Adrenal gland (tissue), 19 donors: ENCODE measurements around the gene WRAP53. TPM values are rescaled to one million over a fixed set of nuclear protein-coding genes. Genes with fewer than 3 reads are reported as not detected.
"Not testable (repeated sequence)": the region's sequence is repeated elsewhere in the genome, so short reads cannot be mapped to it uniquely, and the experiment has no call there.

Source experiments
- DNase-seq, 7 donors: peaks; one replicate each; pipeline ENCODE4 v3.0.0-alpha.2; 2019 to 2020
- H3K27ac ChIP-seq, 5 donors: fragments of 200-600 bp; sonication (generic) in 4 of 5; 1 replicate in 3 of 5; 2 replicates in 2 of 5; pipeline versions ENCODE4 v1.5.1 to v1.8.0; 2016 to 2020; ENCODE audit warnings: mild to moderate bottlenecking in 1 of 5
- H3K27me3 ChIP-seq: fragments of 200-600 bp; 2 replicates; pipeline ENCODE4 v1.8.0; 2021
- H3K36me3 ChIP-seq, 2 donors: fragments of 200-600 bp; replicated peaks in 1 of 2; 1 replicate in 1 of 2; 2 replicates in 1 of 2; pipeline versions ENCODE4 v1.5.1 to v1.8.0; 2018 to 2022
- H3K4me1 ChIP-seq, 2 donors: fragments of 200-600 bp; replicated peaks in 1 of 2; 1 replicate in 1 of 2; 2 replicates in 1 of 2; pipeline versions ENCODE4 v1.5.1 to v1.8.0; 2018 to 2021
- H3K4me3 ChIP-seq, 4 donors: fragments of 200-600 bp; sonication (generic) in 3 of 4; one replicate each; pipeline ENCODE4 v1.5.1; 2016 to 2018
- H3K9me3 ChIP-seq, 3 donors: fragments of 200-600 bp; sonication (generic) in 1 of 3; replicated peaks in 1 of 3; 1 replicate in 2 of 3; 2 replicates in 1 of 3; pipeline versions ENCODE4 v1.5.1 to v1.8.0; 2016 to 2021
- POLR2A ChIP-seq, 2 donors: fragments of 450-650 bp; IDR thresholded peaks; one replicate each; pipeline ENCODE4 v1.6.1; 2017; ENCODE audit warnings: antibody characterized with exemption in 2 of 2, mild to moderate bottlenecking in 2 of 2, moderate library complexity in 1 of 2
- WGBS, 4 donors: extraction: QIAGEN DNeasy Blood & Tissue Kit in 2 of 4; methylation state at CpG; one replicate each; pipeline versions ENCODE4 v1.1.5 to v1.1.7; 2013 to 2017; 5-methylcytosine and 5-hydroxymethylcytosine counted together
- intact Hi-C, 2 donors: fragments of 100-400 bp; cut with DNase I; formaldehyde crosslinking; loops; one replicate each; pipeline versions ENCODE4 v1.14.1 to v1.15.0; 2022 to 2023
- long read RNA-seq, 10 donors: library from polyadenylated mRNA in 3 of 10; unstranded in 2 of 10; stranded (forward) in 1 of 10; transcript quantifications; one replicate each; pipeline ENCODE4 v2.0.0 and lab custom pipeline, GENCODE V29; 2021 to 2026
- polyA plus RNA-seq, 3 donors: library from polyadenylated mRNA; stranded (reverse); fragments of 200-250 nt in 2 of 3; fragments of 350-450 nt in 1 of 3; fragmentation: Illumina TruSeq in 1 of 3; extraction: RNeasy Lipid Tissue Mini Kit (QIAGEN cat#74804) in 1 of 3; gene quantifications; one replicate each; pipeline ENCODE4 v1.2.3, GENCODE V29; 2013 to 2014
- total RNA-seq, 9 donors: library from RNA; depleted of rRNA in 4 of 9; stranded (reverse); fragments of >200 nt in 4 of 9; fragments of 120-200 nt in 1 of 9; fragmentation: NEBNext Ultra II Directional in 1 of 9; extraction: Animal tissue kit (Norgen Biotek cat#: 25700) in 1 of 9; gene quantifications; one replicate each; pipeline versions ENCODE4 v1.1.0 to v1.2.4, GENCODE V29; 2013 to 2023
- TF ChIP-seq, protein P1 (sequence below), 6 experiments: fragments of 450-650 bp in 4 of 6; fragments of 200-600 bp in 2 of 6; sonication (generic) in 1 of 6; IDR thresholded peaks; 1 replicate in 5 of 6; 2 replicates in 1 of 6; pipeline versions ENCODE4 v1.5.1 to v1.8.0; 2016 to 2021; ENCODE audit warnings: antibody characterized with exemption in 6 of 6, mild to moderate bottlenecking in 2 of 6, moderate library complexity in 1 of 6
- donor health status: healthy with polysubstance abuse.
- donor health status: Bipolar disorder and iron deficiency.
- donor health status: DM: yes; HTN: yes; CAD: no.
- donor health status: DM: no; HTN: no; CAD: no.
- donor health status: DM: no; HTN: no; CAD: no.
- donor health status: DM: yes; HTN: yes; CAD: no.

Gene WRAP53
- 10 to 100 TPM in 1 of 9 donors, 1 to 10 TPM in 8; 3.4 to 15.3 (median 6.7) TPM for total RNA-seq
- polyA plus RNA-seq: 10 to 100 TPM in 2 of 3 donors, 1 to 10 TPM in 1; 4.5 to 31.0 (median 21.1) TPM
- long read RNA-seq, donor 1, partial matches to known transcripts: 0 of 1 reads
- long read RNA-seq, donor 1, other reads (novel, unspliced or antisense): 0 of 1 reads
- long read RNA-seq, donor 2, partial matches to known transcripts: 0 of 1 reads
- long read RNA-seq, donor 2, other reads (novel, unspliced or antisense): 0 of 1 reads
- long read RNA-seq, donor 3, partial matches to known transcripts: 5 of 6 reads
- long read RNA-seq, donor 3, other reads (novel, unspliced or antisense): 0 of 6 reads
- long read RNA-seq, donor 4, partial matches to known transcripts: 0 of 2 reads
- long read RNA-seq, donor 4, other reads (novel, unspliced or antisense): 1 of 2 reads
- long read RNA-seq, donor 5, full-length matches to known transcripts: 4 of 9 reads
- long read RNA-seq, donor 5, partial matches to known transcripts: 1 of 9 reads
- long read RNA-seq, donor 5, other reads (novel, unspliced or antisense): 4 of 9 reads
- long read RNA-seq, donor 6, full-length matches to known transcripts: 3 of 4 reads
- long read RNA-seq, donor 6, partial matches to known transcripts: 0 of 4 reads
- long read RNA-seq, donor 6, other reads (novel, unspliced or antisense): 1 of 4 reads
- long read RNA-seq, donor 7, partial matches to known transcripts: 0 of 1 reads
- long read RNA-seq, donor 7, other reads (novel, unspliced or antisense): 0 of 1 reads
- long read RNA-seq, donor 8, full-length matches to known transcripts: 3 of 3 reads
- long read RNA-seq, donor 8, partial matches to known transcripts: 0 of 3 reads
- long read RNA-seq, donor 8, other reads (novel, unspliced or antisense): 0 of 3 reads
- long read RNA-seq, donor 9, full-length matches to known transcripts: 4 of 4 reads
- long read RNA-seq, donor 9, partial matches to known transcripts: 0 of 4 reads
- long read RNA-seq, donor 9, other reads (novel, unspliced or antisense): 0 of 4 reads
- long read RNA-seq, donor 10, partial matches to known transcripts: 0 of 1 reads
- long read RNA-seq, donor 10, other reads (novel, unspliced or antisense): 0 of 1 reads

DNA sequence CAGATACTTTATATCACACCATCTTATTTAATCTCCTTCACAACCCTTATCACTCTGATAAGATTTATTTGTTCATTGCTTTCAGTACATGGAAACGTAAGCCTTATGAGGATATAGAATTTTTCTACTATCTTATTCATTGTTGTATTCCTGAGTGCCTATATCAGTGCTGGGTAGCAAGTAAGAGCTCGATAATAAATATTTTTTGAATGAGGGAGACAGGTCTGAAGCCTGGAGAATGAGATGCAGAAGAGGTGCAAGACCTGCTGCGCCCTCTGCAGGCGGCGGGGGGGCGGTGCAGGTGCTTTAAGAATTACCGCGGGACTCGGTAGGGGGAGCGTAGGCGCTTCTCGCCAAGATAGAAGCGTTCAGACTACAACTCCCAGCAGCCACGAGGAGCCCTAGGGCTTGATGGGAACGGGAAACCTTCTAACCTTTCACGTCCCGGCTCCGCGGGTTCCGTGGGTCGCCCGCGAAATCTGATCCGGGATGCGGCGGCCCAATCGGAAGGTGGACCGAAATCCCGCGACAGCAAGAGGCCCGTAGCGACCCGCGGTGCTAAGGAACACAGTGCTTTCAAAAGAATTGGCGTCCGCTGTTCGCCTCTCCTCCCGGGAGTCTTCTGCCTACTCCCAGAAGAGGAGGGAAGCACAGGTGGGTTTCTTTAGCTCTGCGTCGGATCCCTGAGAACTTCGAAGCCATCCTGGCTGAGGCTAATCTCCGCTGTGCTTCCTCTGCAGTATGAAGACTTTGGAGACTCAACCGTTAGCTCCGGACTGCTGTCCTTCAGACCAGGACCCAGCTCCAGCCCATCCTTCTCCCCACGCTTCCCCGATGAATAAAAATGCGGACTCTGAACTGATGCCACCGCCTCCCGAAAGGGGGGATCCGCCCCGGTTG is at the start of gene WRAP53:
Gene WRAP53 (plus strand): TSS at position 570 of the 900 bp plus-strand sequence. CDS start 172 bp downstream, at position 742.
- Histone ChIP-seq H3K9me3 (no peaks in the 10 kb centered on the region), H3K36me3 (no peaks in the 10 kb centered on the region), H3K27ac (peak within 1 kb of the TSS; percentile 86 to 98 (median 97)), H3K4me1 (peaks cover 5 to 26% of the 10 kb centered on the region in 2 donors), H3K4me3 (peak within 1 kb of the TSS; percentile 6 to 99 (median 88)), H3K27me3 (no peaks in the 10 kb centered on the region)
- intact Hi-C loops: loop anchor here (5.0 to 10.0 kb wide), 2 partner anchors 53 to 56 kb away; partner anchors contain the start of gene SHBG (in 2 of the 2)
- peak; percentile 97 to 100 (median 99) for DNase-seq
- WGBS, 4 donors: 0 to 1% (median 0%) methylated on average over 26 to 51 of the region's 51 CpGs
- TF ChIP-seq, protein P1, sequence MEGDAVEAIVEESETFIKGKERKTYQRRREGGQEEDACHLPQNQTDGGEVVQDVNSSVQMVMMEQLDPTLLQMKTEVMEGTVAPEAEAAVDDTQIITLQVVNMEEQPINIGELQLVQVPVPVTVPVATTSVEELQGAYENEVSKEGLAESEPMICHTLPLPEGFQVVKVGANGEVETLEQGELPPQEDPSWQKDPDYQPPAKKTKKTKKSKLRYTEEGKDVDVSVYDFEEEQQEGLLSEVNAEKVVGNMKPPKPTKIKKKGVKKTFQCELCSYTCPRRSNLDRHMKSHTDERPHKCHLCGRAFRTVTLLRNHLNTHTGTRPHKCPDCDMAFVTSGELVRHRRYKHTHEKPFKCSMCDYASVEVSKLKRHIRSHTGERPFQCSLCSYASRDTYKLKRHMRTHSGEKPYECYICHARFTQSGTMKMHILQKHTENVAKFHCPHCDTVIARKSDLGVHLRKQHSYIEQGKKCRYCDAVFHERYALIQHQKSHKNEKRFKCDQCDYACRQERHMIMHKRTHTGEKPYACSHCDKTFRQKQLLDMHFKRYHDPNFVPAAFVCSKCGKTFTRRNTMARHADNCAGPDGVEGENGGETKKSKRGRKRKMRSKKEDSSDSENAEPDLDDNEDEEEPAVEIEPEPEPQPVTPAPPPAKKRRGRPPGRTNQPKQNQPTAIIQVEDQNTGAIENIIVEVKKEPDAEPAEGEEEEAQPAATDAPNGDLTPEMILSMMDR (IDR thresholded peaks at IDR 0.05): peak; percentile 98 to 100 (median 99)
- TF ChIP-seq POLR2A (IDR thresholded peaks at IDR 0.05): peak in 1 of 2 donors; percentile 58

DNA sequence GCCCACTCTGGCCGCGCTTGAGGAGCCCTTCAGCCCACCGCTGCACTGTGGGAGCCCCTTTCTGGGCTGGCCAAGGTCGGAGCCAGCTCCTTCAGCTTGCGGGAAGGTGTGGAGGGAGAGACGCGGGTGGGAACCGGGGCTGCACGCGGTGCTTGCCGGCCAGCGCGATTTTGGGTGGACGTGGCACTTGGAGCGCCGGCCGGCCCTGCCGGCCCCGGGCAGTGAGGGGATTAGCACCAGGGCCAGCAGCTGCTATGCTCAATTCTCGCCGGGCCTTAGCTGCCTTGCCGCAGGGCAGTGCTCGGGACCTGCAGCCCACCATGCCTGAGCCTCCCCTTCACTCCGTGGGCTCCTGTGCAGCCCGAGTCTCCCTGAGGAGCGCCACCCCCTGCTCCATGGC is 47.5 kb upstream of the WRAP53 start:
- DNase-seq: no peak
- H3K27me3 ChIP-seq: no peaks in the 10 kb centered on the region
- no peak overlapping the region for H3K4me3 ChIP-seq
- no peaks in the 10 kb centered on the region for H3K4me1 ChIP-seq
- 86 to 94% (median 92%) methylated on average over 2 to 26 of the region's 26 CpGs for WGBS, 4 donors
- TF ChIP-seq, protein P1 (IDR thresholded peaks at IDR 0.05): no peak
- no peak for TF ChIP-seq POLR2A (IDR thresholded peaks at IDR 0.05)
- intact Hi-C loops: no loop called here
- no peaks in the 10 kb centered on the region for H3K9me3 ChIP-seq
- H3K27ac ChIP-seq: no peak overlapping the region
- H3K36me3 ChIP-seq: no peaks in the 10 kb centered on the region

DNA sequence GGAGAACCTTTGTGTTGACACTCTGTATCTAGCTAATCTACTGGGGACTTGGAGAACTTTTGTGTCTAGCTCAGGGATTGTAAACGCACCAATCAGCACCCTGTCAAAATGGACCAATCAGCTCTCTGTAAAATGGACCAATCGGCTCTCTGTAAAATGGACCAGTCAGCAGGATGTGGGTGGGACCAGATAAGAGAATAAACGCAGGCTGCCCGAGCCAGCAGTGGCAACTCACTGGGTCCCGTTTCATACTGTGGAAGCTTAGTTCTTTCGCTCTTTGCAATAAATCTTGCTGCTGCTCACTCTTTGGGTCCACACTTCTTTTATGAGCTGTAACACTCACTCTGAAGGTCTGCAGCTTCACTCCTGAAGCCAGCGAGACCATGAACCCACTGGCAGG is 46.6 kb upstream of the WRAP53 start:
- H3K4me1 ChIP-seq, intact Hi-C loops: not testable (repeated sequence)
- 56 to 77% (median 59%) methylated on average over 4 to 7 of the region's 7 CpGs for WGBS, 4 donors

DNA sequence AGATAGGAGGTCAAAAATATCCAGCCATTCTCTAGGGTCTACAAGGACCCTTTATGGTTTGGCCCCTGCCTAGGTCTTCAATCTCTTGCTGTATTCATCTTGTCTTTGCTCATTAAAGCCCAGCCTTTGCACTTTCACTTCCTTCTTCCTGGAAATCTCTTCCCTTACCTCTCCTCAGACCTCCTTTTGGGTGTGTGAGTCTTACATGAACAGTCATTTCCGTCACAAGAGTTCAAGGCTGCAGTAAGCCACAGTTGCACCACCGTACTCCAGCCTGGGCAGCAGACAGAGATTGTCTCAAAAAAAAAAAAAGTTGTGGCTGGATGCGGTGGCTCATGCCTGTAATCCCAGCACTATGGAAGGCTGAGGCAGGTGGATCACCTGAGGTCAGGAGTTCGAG is 43.5 kb upstream of the WRAP53 start:
- Histone ChIP-seq H3K36me3 (no peaks in the 10 kb centered on the region), H3K4me1 (no peaks in the 10 kb centered on the region), H3K27ac (no peak overlapping the region), H3K27me3 (no peaks in the 10 kb centered on the region), H3K4me3 (no peak overlapping the region), H3K9me3 (no peaks in the 10 kb centered on the region)
- intact Hi-C loops: no loop called here
- WGBS, 4 donors: 44 to 58% (median 52%) methylated on average over 4 of the region's 4 CpGs
- TF ChIP-seq, protein P1 (IDR thresholded peaks at IDR 0.05): no peak
- no peak for TF ChIP-seq POLR2A (IDR thresholded peaks at IDR 0.05)
- DNase-seq: no peak

More for the DNA sequence above, 46.6 kb upstream of the WRAP53 start:
- DNase-seq, H3K9me3 ChIP-seq, H3K4me3 ChIP-seq, H3K36me3 ChIP-seq, H3K27me3 ChIP-seq, H3K27ac ChIP-seq: not testable (repeated sequence)
